ENCODE measurements around the gene TFF3. TPM values are rescaled to one million over a fixed set of nuclear protein-coding genes. Genes with fewer than 3 reads are reported as not detected.

TFF3 gene
- total and polyA plus RNA-seq, 2 of the 4 experiments (the other 2 are of a cell fraction), result not detected

GRCh38 chr21:42338729-42339715, 23.8 kb upstream of the TFF3 start (continued):
- no peak for TF ChIP-seq USF2 (IDR thresholded peaks at IDR 0.05; ENCODE audit: low read depth, low read length)
